ENCODE measurements around the gene DDX1. TPM values are rescaled to one million over a fixed set of nuclear protein-coding genes. Genes with fewer than 3 reads are reported as not detected.
A peak's percentile ranks its signal among the peaks of the same experiment; 100 is the strongest.
"Not testable (repeated sequence)": the region's sequence is repeated elsewhere in the genome, so short reads cannot be mapped to it uniquely, and the experiment has no call there.

DDX1 gene
- total RNA-seq, 1 donor from 2014 or later: 255 TPM

GRCh38 chr2:15609341-15610042 is 17.8 kb downstream of the DDX1 start:
- Mint-ChIP-seq H3K4me3 (ENCODE audit: unreplicated experiment) (no peak overlapping the region), H3K27ac (ENCODE audit: unreplicated experiment) (peak overlapping the region; percentile 87), H3K9me3 (ENCODE audit: unreplicated experiment) (peaks cover 7% of the 10 kb centered on the region), H3K36me3 (ENCODE audit: unreplicated experiment) (peaks cover 21% of the 10 kb centered on the region), H3K27me3 (ENCODE audit: unreplicated experiment) (peaks cover 5% of the 10 kb centered on the region), H3K4me1 (ENCODE audit: low read depth, unreplicated experiment) (peaks cover 14% of the 10 kb centered on the region)
- TF ChIP-seq, protein P1, sequence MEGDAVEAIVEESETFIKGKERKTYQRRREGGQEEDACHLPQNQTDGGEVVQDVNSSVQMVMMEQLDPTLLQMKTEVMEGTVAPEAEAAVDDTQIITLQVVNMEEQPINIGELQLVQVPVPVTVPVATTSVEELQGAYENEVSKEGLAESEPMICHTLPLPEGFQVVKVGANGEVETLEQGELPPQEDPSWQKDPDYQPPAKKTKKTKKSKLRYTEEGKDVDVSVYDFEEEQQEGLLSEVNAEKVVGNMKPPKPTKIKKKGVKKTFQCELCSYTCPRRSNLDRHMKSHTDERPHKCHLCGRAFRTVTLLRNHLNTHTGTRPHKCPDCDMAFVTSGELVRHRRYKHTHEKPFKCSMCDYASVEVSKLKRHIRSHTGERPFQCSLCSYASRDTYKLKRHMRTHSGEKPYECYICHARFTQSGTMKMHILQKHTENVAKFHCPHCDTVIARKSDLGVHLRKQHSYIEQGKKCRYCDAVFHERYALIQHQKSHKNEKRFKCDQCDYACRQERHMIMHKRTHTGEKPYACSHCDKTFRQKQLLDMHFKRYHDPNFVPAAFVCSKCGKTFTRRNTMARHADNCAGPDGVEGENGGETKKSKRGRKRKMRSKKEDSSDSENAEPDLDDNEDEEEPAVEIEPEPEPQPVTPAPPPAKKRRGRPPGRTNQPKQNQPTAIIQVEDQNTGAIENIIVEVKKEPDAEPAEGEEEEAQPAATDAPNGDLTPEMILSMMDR (IDR thresholded peaks at IDR 0.05; ENCODE audit: partially characterized antibody, unreplicated experiment): no peak
- no peak for DNase-seq

DNA sequence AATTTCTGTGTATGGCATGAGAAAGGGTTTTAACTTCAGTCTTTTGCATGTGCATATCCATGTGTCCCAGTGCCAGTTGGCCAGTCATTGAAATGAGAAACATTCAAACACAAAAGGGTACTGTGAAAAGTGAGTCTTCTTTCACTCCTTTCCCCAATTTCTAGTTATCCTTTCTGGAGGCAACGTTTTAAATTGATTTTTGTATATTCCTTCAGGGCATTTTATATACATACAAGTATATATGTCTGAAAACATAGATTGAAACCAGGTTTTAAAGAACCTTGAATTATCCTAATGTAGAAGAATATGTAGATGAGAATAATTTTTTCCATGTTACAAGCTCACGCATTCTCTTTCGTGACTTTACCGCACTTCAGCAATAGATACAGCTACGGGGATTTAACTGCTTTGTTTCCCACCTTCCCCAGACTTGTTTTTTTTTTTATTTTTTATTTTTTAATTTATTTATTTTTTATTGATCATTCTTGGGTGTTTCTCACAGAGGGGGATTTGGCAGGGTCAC is 18.8 kb downstream of the DDX1 start:
- DNase-seq: no peak
- H3K27ac Mint-ChIP-seq (ENCODE audit: unreplicated experiment): peak overlapping the region; percentile 82
- H3K27me3 Mint-ChIP-seq (ENCODE audit: unreplicated experiment): peaks cover 2% of the 10 kb centered on the region
- H3K4me1 Mint-ChIP-seq (ENCODE audit: low read depth, unreplicated experiment): peaks cover 14% of the 10 kb centered on the region
- H3K9me3 Mint-ChIP-seq (ENCODE audit: unreplicated experiment): peaks cover 5% of the 10 kb centered on the region
- TF ChIP-seq, protein P1 (IDR thresholded peaks at IDR 0.05; ENCODE audit: partially characterized antibody, unreplicated experiment): no peak
- peak overlapping the region; percentile 0 for H3K4me3 Mint-ChIP-seq (ENCODE audit: unreplicated experiment)
- peaks cover 15% of the 10 kb centered on the region for H3K36me3 Mint-ChIP-seq (ENCODE audit: unreplicated experiment)

DNA sequence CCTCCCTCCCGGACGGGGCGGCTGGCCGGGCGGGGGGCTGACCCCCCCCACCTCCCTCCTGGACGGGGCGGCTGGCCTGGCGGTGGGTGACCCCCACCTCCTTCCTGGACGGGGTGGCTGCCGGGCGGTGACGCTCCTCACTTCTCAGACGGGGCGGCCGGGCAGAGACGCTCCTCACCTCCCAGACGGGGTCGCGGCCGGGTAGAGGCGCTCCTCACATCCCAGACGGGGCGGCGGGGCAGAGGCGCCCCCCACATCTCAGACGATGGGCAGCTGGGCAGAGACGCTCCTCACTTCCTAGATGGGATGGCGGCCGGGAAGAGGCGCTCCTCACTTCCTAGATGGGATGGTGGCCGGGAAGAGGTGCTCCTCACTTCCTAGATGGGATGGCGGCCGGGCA is 20.4 kb downstream of the DDX1 start:
- peaks cover 15% of the 10 kb centered on the region for H3K36me3 Mint-ChIP-seq (ENCODE audit: unreplicated experiment)

GRCh38 chr2:15613736-15614429 is 22.2 kb downstream of the DDX1 start:
- TF ChIP-seq, protein P1 (IDR thresholded peaks at IDR 0.05; ENCODE audit: partially characterized antibody, unreplicated experiment): no peak
- H3K27ac Mint-ChIP-seq (ENCODE audit: unreplicated experiment): no peak overlapping the region
- peaks cover 11% of the 10 kb centered on the region for H3K4me1 Mint-ChIP-seq (ENCODE audit: low read depth, unreplicated experiment)
- no peak overlapping the region for H3K4me3 Mint-ChIP-seq (ENCODE audit: unreplicated experiment)
- peaks cover 2% of the 10 kb centered on the region for H3K27me3 Mint-ChIP-seq (ENCODE audit: unreplicated experiment)
- H3K36me3 Mint-ChIP-seq (ENCODE audit: unreplicated experiment): peaks cover 14% of the 10 kb centered on the region
- DNase-seq: no peak
- H3K9me3 Mint-ChIP-seq (ENCODE audit: unreplicated experiment): peaks cover 3% of the 10 kb centered on the region

More for the DNA sequence above, 20.4 kb downstream of the DDX1 start:
- H3K27me3 Mint-ChIP-seq (ENCODE audit: unreplicated experiment); H3K27ac Mint-ChIP-seq (ENCODE audit: unreplicated experiment); H3K4me3 Mint-ChIP-seq (ENCODE audit: unreplicated experiment); DNase-seq; H3K9me3 Mint-ChIP-seq (ENCODE audit: unreplicated experiment): not testable (repeated sequence)
- peaks cover 14% of the 10 kb centered on the region for H3K4me1 Mint-ChIP-seq (ENCODE audit: low read depth, unreplicated experiment)

DNA sequence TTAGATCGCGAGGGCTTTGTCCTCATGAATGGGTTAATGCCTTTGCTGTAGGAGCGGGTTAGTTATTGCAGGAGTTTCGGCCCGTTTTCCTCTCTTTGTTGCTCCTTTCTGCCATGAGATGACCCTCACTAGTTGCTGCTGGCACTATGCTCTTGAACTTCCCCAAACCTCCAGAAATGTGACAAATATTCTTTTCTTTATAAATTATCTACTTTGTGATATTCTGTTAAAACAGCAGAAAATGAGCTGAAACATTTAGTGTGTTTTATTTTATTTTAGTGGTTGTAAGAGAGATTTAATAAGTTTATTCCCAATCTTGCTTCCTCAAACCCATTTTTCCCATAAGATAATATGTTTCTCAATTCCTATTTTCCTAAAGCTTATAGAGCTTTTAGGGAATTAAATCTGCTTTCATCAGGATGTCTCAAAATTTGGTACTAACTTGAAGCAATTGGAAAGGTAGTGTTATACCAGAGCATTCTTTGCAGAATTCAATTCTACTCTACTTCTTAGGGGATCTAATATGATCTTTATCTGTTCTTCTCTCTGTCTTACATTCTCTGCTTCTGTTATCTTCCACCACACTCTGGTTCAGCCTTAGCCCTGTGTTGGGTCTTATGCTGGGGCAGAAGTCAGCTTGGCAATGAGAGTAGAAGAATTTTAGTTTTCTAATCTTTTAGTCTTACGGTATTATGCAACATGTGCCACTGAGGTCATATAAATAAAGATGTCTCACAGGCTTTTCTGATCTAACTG is 23.1 kb downstream of the DDX1 start:
- Mint-ChIP-seq H3K4me3 (ENCODE audit: unreplicated experiment) (no peak overlapping the region), H3K27me3 (ENCODE audit: unreplicated experiment) (peaks cover 2% of the 10 kb centered on the region), H3K9me3 (ENCODE audit: unreplicated experiment) (peaks cover 3% of the 10 kb centered on the region), H3K4me1 (ENCODE audit: low read depth, unreplicated experiment) (peaks cover 8% of the 10 kb centered on the region), H3K27ac (ENCODE audit: unreplicated experiment) (peak overlapping the region; percentile 8), H3K36me3 (ENCODE audit: unreplicated experiment) (peaks cover 12% of the 10 kb centered on the region)
- TF ChIP-seq, protein P1 (IDR thresholded peaks at IDR 0.05; ENCODE audit: partially characterized antibody, unreplicated experiment): no peak
- no peak for DNase-seq

All from glutamatergic neuron (in vitro differentiated cells).